GM13977 (cell line): Measurements from ENCODE around the gene CAMTA1.

Experiments
- DNase-seq: peaks from one replicate; pipeline ENCODE4 v3.0.0; 2012; ENCODE audit warnings: low spot score
- in situ Hi-C: fragments of 300-500 bp; cut with MboI; formaldehyde crosslinking; loops from one replicate; pipeline ENCODE4 v1.12.0; 2022; ENCODE audit warnings: low sequenced_read_pairs, low pct_unique_long_range_greater_than_20kb, mixed read lengths, inconsistent platforms; ENCODE audit not compliant: unreplicated experiment
- TF ChIP-seq, protein P1 (sequence below): IDR thresholded peaks from 2 replicates; pipeline ENCODE4 v1.5.1; 2012; ENCODE audit warnings: mild to moderate bottlenecking, control low read depth; ENCODE audit not compliant: insufficient read depth; ENCODE audit errors: extremely low read depth, missing control alignments

CAMTA1 gene

DNA sequence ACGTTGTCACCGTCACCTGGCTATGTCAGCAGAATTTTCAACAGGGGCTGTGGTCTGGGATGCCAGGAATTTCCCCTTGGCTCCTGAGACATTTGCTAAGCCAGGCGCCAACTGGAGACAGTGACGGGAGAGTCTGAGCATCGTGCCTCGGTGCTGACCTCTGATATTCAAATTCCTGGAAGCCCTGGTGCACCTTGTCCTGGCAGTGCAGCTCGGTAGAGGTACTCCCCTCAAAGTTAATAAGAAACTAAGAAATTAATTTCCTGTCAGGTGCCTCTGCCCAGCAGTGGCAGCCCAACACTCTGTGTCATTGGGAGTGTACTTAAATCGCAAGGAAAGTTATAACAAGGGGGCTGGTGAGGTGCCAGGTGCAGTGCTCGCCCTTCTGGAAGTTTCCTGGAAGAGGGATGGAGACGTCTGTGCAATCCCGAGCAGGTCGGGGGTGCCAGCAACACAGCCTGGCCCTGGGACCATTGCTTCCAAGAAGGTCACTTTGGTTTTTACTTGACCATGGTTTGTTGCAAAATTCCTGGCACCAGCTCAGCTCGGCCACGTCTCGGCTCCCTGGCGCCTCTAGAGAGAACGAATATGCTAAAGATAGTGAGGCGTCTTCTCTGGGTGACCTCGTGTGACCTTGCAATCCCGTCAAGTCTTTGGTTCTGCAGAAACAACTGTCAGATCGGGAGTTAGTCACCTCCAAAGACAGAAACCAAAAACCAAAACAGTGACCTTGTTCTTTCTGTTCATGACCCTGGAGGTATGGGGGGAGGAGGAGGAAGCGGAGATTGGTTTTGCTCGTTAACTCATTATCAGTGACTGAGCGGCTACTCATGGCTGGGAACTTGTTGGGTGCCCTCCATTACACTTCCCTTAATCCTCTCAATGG is 836.3 kb downstream of the CAMTA1 start:
- in situ Hi-C loops: no loop called here
- TF ChIP-seq, protein P1, sequence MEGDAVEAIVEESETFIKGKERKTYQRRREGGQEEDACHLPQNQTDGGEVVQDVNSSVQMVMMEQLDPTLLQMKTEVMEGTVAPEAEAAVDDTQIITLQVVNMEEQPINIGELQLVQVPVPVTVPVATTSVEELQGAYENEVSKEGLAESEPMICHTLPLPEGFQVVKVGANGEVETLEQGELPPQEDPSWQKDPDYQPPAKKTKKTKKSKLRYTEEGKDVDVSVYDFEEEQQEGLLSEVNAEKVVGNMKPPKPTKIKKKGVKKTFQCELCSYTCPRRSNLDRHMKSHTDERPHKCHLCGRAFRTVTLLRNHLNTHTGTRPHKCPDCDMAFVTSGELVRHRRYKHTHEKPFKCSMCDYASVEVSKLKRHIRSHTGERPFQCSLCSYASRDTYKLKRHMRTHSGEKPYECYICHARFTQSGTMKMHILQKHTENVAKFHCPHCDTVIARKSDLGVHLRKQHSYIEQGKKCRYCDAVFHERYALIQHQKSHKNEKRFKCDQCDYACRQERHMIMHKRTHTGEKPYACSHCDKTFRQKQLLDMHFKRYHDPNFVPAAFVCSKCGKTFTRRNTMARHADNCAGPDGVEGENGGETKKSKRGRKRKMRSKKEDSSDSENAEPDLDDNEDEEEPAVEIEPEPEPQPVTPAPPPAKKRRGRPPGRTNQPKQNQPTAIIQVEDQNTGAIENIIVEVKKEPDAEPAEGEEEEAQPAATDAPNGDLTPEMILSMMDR: no peak
- DNase-seq: no peak

DNA sequence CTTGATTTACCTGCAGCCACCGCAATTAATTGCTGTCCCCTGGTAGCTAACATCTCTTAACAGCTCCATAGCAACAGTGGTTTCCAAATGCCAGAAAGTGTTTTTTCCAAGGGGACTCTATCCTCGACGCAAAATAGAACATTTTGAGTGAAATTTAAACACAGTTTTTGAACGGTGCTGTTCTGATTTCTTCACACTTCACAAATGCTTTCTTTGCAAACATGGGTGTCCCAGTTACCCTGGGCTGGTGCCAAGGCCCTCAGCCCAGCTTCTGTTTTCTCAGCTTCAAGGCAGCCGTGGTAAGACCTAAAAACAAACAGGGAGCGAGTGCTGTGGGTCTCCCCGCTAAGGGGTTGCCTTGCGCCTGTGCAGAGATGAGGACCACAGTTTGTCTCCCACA is 838.6 kb downstream of the CAMTA1 start:
- TF ChIP-seq, protein P1: no peak
- in situ Hi-C loops: no loop called here
- DNase-seq: no peak

DNA sequence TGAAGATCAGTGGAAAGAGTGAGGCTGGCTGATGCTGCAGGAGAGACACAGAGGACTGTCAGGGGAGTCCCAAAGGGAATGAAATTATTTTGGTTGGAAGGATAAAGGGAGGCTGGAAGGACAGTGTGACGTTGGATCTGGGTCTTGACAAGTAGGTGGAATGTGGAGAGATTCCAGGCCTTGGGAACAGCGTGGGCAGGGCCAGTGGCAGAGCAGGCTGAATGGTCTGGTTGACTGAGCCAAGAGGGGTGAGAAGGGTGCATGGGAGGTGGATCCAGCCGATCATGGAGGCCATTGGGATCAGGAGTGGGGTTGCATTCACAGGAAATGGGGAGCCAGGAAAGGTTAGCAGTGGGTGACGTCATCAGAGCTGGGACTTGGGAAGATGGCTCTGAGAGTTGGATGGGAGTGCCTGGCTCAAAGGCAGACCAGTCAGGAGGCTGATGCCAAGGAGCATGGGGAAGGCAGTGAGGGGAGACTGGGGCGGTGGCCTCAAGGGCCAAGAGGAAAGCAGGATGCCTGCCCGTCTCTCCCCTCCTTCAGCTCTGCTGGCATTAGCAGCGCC is 839.6 kb downstream of the CAMTA1 start:
- in situ Hi-C loops: no loop called here
- TF ChIP-seq, protein P1: no peak
- no peak for DNase-seq

DNA sequence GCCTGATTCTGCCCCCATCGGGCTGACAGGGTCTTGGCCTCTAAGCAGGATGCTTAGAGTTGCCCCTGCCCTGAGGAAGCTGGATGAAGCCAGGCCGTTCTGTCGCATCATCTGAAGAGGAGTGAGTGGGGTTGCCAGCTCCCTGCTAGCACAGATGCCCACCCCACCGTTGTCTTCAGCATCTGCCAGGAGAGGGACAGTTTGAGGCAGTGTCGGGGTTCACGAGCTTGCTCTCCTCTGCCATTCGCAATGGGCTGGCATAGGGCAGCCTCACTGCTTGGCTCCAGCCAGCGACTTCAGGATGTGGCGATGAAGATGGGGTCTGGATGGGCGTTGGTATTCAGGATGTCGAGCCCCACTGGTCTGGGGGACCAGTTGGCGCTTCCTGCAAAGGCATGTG is 840.1 kb downstream of the CAMTA1 start:
- no peak for DNase-seq
- in situ Hi-C loops: no loop called here
- TF ChIP-seq, protein P1: no peak

DNA sequence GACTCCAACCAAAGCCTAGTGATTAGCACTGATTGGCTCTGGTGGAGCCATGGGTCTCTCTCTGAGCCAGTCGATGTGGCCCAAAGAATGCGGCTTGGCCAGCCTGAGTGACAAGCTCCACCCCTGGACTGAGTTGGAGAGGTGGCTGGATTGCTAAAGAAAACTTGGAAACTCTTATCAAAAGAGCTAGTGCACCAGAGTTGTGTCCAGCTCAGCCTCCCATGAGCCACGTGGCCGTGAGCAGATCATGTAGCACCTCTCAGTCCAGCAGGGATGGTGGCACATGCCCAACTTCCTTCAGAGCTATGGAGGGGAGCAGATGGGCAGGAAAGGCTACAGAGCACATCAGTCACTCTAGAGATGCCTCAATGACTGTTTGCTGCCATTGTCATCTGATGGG is 843.0 kb downstream of the CAMTA1 start:
- DNase-seq: no peak
- TF ChIP-seq, protein P1: no peak
- in situ Hi-C loops: no loop called here

DNA sequence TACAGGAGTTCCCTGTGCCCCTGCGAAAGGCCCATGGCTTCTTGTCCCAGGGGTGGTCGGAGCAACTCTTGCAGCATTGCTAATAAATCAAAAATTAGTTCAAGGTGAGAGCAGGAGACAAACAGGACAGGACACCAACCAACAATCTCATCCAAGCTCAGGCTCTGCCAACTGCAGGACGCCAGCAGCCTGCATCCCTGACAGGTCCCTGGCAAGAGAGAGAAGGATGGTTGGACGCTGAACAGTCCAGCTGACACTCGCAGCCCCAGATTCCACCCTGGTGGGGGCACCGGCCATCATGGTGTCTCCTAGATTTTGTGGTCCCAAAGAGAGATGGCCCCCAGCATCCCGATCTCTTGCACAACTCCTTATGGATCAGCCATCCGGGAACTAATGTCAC is 843.8 kb downstream of the CAMTA1 start:
- TF ChIP-seq, protein P1: no peak
- in situ Hi-C loops: no loop called here

More for the DNA sequence above, 843.8 kb downstream of the CAMTA1 start:
- no peak for DNase-seq
